Stimulated activated naive CD4-positive, alpha-beta T cell (primary cell): ENCODE results near the gene CTSA.
A peak's percentile ranks its signal among the peaks of the same experiment; 100 is the strongest.
"Not testable (repeated sequence)": the region's sequence is repeated elsewhere in the genome, so short reads cannot be mapped to it uniquely, and the experiment has no call there.

Experiments
- DNase-seq, 6 experiments: peaks; one replicate each; lab custom pipeline; 2025; lab: John Stamatoyannopoulos, UW

CTSA gene

DNA sequence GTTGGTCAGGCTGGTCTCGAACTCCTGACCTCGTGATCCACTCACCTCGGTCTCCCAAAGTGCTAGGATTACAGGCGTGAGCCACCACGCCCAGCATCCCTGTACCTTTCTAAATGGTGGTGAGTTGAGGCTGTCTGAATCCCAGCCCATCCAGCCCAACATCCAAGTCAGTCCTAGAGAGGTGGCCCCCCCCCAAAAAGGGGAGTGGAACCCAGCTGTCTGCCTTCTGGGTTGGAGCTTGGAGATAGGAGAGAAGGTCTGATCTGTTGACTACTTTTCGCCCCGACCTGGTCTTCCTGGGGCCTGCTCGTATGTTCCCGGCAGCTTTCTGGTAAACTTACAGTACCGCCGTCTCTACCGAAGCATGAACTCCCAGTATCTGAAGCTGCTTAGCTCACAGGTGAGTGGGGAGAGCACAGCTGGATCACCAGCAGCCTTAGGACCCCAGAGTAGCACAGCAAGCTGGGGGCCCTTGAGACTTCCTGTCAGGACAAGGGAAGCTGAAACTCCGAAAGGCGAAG lies 5.6 kb downstream of the CTSA start:
- DNase-seq, result no peak

DNA sequence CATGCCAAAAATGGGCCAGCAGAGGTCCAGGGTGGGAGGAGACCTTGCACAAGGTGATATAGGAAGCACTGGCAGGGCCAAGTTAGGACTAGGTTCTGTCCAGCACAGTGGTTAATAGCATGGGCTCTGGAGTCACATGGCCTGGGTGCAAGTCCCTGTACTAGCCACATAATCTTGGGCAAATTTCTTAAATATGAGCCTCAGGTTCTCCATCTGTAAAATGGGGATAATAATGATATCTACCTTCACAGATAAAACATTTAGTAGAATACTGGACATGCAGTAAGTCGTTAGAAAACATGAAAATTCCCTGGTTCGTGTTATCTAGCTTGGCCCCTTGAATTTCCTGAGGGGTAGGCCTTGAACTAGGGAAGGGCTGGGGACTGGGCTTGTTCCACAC lies 6.2 kb downstream of the CTSA start:
- no peak for DNase-seq

DNA sequence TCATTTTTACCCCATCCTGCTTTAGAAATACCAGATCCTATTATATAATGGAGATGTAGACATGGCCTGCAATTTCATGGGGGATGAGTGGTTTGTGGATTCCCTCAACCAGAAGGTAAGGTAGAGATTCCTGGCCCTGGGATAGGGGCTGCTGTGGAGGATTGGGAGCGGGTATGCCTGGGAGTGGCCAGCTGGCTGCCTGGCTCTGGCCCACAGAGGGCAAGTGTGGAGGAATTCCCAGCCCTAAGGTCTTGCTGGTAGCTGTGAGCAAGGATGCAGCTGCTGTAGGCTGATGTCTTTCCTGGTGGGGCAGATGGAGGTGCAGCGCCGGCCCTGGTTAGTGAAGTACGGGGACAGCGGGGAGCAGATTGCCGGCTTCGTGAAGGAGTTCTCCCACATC lies 6.6 kb downstream of the CTSA start:
- no peak for DNase-seq

DNA sequence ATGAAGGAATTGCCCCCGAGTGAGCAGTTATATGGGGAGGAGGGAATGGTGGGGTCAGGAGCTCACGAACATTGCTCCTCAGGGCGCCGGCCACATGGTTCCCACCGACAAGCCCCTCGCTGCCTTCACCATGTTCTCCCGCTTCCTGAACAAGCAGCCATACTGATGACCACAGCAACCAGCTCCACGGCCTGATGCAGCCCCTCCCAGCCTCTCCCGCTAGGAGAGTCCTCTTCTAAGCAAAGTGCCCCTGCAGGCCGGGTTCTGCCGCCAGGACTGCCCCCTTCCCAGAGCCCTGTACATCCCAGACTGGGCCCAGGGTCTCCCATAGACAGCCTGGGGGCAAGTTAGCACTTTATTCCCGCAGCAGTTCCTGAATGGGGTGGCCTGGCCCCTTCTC lies 7.2 kb downstream of the CTSA start:
- no peak for DNase-seq

DNA sequence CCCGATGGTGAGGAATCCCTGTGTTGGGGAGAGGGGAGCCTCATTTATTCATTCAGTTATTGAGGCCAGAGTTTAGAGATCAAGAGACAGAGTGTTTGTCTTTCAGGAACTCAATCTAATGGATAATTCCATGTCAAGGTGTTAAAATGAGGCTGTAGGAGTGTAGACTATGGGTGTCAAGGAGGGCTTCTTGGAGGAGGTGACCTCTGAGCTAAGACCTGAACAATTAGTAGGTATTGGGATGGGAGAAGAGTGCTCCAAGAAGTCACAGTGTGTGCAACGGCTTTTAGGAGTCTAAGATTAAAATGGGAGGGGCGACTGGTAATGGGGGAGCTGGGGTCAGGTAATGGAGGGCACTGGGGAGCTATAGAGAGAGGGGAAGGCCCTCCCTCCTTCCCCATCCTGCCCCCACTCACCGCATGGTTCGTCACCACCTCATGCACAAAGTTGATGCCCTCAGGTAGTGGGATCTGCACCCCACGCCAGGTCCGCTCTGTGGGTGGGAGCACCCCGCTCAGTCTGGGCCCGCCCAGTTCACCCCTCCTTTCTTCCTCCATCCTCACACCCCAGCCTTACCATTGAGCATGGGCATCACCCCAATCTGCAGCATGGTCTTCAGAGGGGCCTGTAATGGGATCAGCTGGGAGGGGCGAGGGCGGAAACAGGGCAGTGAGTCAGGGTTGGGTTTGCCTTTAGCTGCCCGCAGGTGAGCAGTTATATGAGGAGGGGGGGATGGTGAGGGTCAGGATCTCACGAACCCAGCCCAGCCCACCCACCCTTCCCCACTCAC lies 8.1 kb downstream of the CTSA start:
- DNase-seq, result no peak

DNA sequence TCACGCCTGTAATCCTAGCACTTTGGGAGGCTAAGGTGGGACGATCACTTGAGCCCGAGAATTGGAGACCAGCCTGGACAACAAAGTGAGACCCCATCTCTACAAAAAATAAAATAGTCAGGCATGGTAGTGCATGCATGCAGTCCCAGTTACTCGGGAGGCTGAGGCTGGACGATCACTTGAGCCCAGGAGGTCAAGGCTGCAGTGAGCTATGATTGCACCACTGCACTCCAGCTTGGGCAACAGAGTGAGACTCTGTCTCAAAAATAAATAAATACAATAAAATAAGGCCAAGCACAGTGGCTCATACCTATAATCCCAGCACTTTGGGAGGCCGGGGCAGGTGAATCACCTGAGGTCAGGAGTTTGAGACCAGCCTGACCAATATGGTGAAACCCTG lies 10.2 kb downstream of the CTSA start:
- not testable (repeated sequence) for DNase-seq

DNA sequence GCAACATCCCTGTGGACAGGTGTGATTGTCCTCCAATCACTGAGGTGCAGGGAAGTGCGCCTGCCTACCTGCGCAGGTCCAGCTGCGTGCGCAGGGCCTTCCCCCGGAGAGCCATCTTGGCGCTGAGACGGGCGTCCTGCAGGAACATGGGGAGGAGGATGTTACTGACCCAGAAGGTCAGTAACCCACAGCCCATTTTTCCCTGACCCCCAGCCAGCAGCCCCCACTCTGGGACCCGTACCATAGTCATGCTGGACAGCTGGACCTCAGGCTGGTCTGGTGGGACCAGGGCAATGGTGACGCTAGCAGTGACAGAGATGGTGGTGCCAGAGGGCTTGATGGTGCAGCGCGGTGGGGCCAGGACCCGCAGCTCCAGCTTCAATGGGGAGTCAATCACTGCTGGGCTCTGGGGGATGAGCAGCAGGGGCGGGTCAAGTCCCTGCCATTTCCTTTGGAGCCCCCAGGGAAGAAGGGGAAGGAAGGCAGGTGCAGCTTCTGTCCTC lies 11.1 kb downstream of the CTSA start:
- no peak for DNase-seq

DNA sequence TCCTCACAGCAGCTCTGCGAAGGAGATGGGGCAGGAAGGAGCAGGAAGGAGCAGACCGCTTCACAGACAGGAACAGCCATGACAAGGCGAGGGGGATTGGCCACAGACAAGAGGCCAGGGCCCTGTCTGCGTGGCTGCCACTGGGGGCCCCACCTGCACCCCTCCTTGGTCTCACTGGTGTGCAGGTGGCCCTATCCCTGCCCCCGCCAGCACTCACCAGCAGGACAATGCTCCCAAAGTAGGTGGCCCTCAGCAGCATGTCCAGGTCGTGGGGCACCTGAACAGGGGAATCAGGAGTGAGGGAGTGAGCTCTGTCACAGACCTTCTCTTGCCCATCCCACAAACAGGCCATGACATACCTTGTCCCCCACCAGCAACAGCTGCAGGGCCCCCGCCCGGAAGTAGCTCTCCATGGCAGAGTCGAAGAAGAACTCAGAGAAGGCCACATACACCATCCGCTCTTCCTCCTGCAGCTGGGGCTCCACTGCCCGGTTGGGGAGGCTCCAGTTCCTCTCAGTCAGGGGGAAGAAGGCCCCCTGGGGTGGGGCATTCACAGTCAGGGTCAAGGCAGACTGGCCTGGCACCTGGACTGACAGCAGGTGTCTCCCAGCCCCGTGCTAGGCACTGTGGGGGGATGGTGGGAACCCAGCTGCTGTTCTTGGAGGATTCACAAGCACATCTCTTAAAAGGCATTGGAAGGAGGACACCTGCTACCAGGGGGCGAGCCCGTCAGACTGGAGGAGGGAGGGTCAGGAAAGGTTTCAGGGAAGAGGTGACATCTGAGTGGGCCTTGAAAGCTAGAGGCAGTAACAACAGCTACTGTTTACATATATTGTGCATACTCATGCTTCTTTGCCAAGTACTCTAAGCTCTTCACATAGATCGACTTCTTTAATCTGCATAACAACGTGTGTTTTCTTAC lies 13.7 kb downstream of the CTSA start:
- DNase-seq, result no peak

DNA sequence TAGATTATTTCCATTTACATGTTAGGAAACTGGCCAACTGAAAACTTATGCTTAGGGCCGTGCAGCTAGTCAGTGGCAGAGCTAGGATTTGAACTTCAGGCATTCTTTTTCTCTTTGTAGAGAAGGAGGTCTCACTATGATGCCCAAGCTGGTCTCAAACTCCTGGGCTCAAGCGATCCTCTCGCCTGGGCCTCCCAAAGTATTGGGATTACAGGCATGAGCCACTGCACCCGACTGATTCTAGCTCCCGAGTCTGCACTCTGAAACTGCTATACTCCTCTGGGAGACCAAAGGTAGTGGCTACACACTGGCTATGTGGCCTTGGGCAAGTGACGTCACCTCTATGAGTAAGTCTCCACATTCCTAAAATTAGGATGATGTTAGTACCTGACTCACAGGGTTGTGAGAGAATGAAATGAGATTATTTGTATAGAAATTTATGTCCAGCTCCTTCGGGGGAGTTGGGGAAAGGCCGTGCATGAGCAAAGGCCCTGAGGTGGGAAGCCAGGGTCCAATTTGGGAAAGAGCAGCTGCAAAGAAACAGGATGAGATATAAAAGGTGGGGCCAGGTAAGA lies 14.5 kb downstream of the CTSA start:
- DNase-seq, result no peak

DNA sequence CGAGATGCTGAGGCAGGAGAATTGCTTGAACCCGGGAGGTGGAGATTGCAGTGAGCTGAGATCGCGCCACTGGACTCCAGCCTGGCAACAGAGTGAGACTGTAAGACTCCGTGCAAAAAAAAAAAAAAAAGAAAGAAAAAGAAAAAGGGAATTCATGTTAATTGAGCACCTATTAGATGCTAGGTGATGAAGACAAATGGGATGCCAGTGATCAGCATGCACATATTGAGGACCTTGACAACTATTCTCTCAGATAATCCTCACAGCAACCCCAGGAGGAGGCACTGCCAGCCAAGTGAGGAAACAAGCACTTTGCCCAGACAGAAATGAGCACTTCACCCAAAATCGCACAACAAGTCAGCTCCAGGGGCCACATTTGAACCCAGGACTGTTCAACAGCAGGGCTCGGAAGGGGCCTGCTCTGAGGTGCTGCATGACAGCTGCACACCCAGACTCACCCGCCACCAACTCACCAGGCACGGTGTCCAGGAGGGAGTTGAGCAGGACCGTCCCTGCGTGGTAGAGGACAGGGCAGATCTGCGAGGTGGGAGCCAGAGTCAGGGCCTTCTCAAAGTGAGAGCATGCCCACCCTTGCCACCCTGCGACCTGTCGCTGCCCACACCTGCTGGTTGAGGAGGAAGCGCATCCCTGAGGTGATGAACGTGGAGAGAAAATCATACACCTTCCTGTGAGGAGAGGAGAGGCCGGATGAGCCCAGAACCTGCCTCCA lies 16.2 kb downstream of the CTSA start:
- DNase-seq, result no peak

DNA sequence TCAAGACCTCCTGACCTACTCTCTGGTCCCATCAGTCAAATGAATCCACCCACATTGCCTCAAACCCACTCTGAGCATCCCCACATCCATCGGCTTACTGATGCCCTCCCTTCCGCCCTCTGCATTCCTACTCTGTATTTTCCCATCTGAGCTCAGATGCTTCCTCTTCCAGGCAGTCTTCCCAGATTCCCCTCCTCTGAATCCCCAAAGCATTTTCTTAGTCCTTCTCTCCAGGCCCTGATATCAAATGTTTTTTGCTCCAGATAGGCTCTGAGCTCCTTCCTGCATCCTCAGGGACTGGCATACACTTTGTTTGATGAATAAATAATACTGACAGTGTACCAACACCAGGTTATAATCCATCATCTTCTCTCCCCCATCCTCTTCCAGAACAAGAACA lies 16.9 kb downstream of the CTSA start:
- DNase-seq, result no peak

DNA sequence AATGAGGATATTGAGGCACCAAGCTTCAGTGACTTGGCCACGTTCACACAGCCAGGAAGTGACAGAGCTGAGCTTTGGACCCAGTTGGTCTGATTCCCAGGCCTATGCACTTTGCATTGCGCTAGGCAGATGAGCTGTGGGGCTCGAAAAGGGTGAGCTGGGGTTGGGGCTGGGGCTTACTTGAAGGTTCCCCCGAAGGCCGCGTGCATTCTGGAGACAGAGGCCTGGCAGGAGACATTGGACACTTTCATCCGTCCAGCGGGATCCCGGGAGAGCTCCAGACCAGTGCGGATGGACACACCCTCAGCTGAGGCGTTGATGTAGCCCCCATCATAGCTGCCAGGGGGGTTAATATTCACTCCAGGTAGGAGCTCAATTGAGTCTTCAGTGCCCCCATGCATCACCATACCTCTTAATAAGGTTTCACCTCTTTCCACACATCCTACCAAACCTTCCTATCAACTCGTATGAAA lies 18.2 kb downstream of the CTSA start:
- no peak for DNase-seq

DNA sequence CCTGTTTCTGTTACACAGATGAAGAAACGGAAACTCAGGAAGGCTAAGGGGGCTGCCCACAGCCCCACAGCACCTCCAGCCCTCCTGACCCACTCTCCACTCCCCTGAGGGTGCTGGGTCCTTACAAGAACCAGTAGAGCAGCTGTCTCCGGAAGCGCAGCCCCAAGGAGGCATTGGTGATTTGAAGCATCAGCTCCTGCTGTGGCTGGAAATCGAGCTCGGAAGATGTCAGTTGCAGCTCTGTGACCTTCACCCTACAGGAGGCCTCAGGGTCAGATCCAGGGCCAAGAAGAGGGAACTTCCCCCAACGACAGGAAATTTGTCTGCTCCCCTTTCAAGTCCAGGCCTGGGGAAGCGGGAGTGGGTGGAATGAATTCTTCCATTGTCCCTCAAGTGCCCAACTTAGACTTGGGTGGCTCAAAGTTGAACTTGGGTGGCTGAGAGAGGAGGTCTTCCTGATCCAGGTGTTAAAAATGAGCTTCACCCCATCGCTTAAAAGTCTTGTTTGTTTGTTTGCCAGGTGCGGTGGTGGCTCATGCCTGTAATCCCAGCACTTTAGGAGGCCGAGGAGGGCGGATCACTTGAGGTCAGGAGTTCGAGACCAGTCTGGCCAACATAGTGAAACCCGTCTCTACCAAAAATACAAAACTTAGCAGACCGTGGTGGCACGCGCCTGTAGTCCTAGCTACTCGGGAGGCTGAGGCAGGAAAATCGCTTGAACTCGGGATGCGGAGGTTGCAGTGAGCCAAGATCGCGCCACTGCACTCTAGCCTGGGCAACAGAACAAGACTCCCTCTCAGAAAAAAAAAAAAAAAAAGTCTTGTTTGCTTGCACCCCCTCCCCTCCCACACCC lies 18.9 kb downstream of the CTSA start:
- no peak for DNase-seq

DNA sequence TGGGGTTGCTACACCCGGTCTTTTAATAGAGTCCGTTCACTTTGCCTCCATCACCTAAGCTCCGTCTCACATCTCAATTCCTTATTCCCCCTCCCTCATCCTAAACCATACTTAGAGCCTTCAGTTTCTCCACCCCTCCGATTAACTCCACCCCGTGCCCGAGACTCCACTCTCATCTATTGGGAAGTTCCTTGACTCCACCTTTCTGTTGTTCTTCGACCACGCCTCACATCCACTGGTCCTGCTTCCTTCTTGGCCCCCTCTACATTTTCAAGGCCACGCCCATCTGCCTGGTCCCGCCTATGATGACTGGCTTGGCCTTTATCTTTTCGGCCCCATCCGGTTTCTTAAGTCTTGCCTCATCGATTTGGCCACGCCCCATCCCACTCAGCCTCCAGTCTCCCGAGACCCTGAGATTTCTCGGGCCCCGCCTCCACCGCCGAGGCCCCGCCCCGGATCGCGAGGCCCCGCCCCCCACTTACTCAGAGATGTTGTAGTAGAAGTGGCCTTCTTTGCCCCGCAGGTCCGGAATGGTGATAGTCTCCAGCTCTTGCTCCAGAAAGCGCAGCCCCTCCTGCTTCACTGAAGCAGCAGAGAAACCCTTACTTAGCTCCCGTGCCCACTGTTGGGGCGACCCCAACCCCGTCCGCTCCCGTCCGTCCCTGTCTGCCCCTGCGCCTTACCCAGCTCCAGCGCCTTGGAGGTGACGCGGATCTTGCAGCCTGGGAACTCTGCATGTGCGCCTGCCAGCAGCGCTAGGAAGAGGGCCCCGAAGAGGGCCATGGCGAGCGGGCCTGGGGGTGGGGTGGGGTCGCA lies 19.7 kb downstream of the CTSA start:
- peak; percentile 46 to 83 (median 68) for DNase-seq

DNA sequence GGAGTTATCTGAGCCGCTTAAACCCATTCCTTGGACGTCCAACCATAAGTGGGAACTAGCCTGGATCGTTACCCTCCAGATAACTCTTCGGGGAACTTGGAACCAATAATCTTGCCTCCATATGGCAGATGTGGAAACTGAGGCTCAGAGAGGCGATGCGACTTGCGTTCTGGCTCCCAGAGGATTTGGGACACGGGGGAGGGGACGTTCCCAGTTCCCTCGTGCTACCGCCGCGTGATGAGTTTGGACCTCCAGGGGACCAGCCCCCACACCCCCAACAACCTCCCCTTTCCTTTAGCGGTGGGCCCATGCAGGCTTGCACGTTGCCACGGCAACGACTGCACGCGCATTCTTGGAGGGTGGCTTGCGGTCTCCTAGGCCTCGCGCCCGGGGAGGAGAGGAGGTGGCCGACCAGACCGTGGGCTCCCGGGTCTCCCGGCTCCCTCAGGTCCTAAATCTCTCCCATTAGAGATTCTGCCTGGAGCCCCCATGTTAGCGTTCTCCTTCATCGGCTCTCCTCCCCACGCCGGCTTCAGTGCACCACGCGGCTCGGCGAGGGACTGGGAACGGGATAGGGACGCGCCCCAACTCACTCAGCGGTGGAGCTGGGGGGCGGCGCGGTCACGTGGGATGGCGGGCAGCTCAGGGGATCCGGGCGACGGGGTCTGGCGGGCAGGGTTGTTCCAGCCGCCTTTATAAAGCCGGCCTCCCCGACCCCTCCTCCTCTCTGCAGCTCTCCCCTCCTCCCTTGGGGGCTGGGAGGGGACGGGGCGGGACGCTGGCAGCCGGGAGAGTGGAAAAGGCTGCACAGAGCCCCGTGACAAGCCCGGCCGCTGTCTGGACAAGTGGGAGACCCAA lies 20.6 kb downstream of the CTSA start, which contains the start of gene PLTP:
TSS of gene PLTP (minus strand) at position 670 of the 858 bp plus-strand sequence. CDS start 703 bp downstream, outside the sequence.
- peak in 4 of 6 experiments; percentile 8 to 24 (median 18) for DNase-seq

DNA sequence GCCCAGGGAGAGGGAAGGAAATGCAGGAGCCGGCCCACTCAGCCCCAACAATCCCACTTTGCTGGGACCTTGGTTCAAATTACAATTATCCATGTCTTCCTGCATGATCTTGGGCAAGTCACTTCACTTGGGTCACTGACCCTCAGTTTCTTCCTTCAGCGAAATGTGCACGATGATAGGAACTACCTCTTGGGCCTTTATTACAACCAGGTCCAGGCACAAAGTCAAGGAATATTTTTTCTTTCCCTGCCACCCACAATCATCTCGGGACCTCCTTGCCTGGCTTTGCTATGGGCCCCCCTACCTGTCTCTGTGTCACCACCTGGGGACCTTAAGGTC lies 21.2 kb downstream of the CTSA start:
- no peak for DNase-seq

DNA sequence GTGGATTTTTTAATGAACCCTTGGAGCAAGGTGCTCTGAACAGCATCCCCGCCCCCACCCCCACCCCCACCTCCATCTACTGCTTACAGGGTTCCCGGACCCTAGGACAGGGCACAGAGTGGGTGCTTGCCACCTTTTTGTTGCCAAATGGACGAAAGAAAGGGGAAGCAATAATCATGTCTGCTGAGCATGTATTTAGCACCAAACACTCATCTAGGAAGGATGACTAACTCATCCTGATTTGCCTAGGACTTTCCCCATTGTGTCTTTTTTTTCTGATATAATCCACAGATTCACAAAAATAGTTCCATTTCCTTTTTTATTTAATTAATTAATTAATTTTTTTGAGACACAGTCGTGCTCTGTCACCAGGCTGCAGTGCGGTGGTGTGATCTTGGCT lies 22.0 kb downstream of the CTSA start:
- no peak for DNase-seq

DNA sequence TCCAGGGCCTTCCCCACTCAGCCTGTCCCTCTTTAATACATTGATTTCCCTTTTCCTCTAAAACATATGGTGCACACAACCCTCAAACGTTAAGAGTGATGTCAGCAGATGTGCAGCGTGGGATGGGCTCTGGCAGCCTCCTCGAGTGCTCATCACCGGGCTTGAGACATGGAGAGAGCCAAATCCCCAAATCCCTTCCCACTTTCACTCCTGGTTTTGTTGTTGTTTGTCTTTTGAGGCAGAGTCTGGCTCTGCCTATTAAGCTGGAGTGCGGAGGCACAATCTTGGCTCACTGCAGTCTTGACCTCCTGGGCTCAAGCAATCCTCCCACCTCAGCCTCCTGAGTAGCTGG lies 26.6 kb downstream of the CTSA start:
- no peak for DNase-seq
